ENCODE data around the gene CYP27A1.

Gene CYP27A1

GRCh38 chr2:218859988-218860831 is 78.3 kb downstream of the CYP27A1 start:
- no peak for DNase-seq

GRCh38 chr2:218860950-218861381 is 79.0 kb downstream of the CYP27A1 start:
- DNase-seq = no peak

GRCh38 chr2:218861645-218862318 is 79.8 kb downstream of the CYP27A1 start:
- no peak for DNase-seq

GRCh38 chr2:218863021-218863520 is 81.1 kb downstream of the CYP27A1 start:
- DNase-seq = no peak
